GM23338 (cell line): ENCODE data around the gene MBD5. TPM values are rescaled to one million over a fixed set of nuclear protein-coding genes. Genes with fewer than 3 reads are reported as not detected.

Source experiments
- ATAC-seq: fragments of 200-7000 bp; cut with Tn5 transposase; 3 replicates; pipeline ENCODE4 v1.9.1; 2020
- DNase-seq: peaks from one replicate; pipeline ENCODE4 v3.0.0-alpha.2; 2015; ENCODE audit warnings: low spot score
- H2AFZ ChIP-seq: fragments of 200-600 bp; sonication (generic); 2 replicates; pipeline ENCODE4 v1.8.0; 2016; ENCODE audit warnings: antibody characterized with exemption, mild to moderate bottlenecking, moderate library complexity
- H3F3A ChIP-seq: fragments of 200-600 bp; sonication (generic); replicated peaks from 2 replicates; pipeline ENCODE4 v1.8.0; 2017; ENCODE audit warnings: antibody characterized with exemption, mixed run types, low read depth
- H3K27ac ChIP-seq: fragments of 200-600 bp; sonication (generic); 2 replicates; pipeline ENCODE4 v1.6.1; 2016; ENCODE audit warnings: low read depth
- H3K27me3 ChIP-seq: fragments of 200-600 bp; sonication (generic); 2 replicates; pipeline ENCODE4 v1.8.0; 2016; ENCODE audit warnings: mild to moderate bottlenecking, mixed run types, moderate library complexity; ENCODE audit not compliant: insufficient read depth
- H3K36me3 ChIP-seq: fragments of 200-600 bp; sonication (generic); 2 replicates; pipeline ENCODE4 v1.8.0; 2016; ENCODE audit warnings: mild to moderate bottlenecking; ENCODE audit not compliant: insufficient read depth
- H3K4me1 ChIP-seq: fragments of 200-600 bp; sonication (generic); 2 replicates; pipeline ENCODE4 v1.8.0; 2016; ENCODE audit warnings: mild to moderate bottlenecking, moderate library complexity; ENCODE audit not compliant: insufficient read depth
- H3K4me2 ChIP-seq: fragments of 200-600 bp; sonication (generic); 2 replicates; pipeline ENCODE4 v1.7.1; 2017; ENCODE audit warnings: mixed run types
- H3K4me3 ChIP-seq: fragments of 200-600 bp; sonication (generic); 2 replicates; pipeline ENCODE4 v1.6.1; 2016; ENCODE audit warnings: mixed run types
- H3K79me2 ChIP-seq: fragments of 200-600 bp; sonication (generic); replicated peaks from 2 replicates; pipeline ENCODE4 v1.8.0; 2017; ENCODE audit warnings: mild to moderate bottlenecking; ENCODE audit not compliant: insufficient read depth
- H3K9me2 ChIP-seq: fragments of 200-600 bp; sonication (generic); 2 replicates; pipeline ENCODE4 v1.8.0; 2017; ENCODE audit not compliant: insufficient read depth
- H4K20me1 ChIP-seq: fragments of 200-600 bp; sonication (generic); replicated peaks from 2 replicates; pipeline ENCODE4 v1.8.0; 2017; ENCODE audit warnings: mild to moderate bottlenecking; ENCODE audit not compliant: insufficient read depth
- H3K27ac Mint-ChIP-seq: 2 replicates; pipeline ENCODE4 v1.8.0; 2020; ENCODE audit warnings: inconsistent platforms, mild to moderate bottlenecking, moderate library complexity, mixed read lengths
- H3K27me3 Mint-ChIP-seq: 3 replicates; pipeline ENCODE4 v1.8.0; 2022; ENCODE audit warnings: low read depth, mild to moderate bottlenecking, moderate library complexity, mixed read lengths, inconsistent platforms; ENCODE audit not compliant: insufficient read depth, poor library complexity
- H3K36me3 Mint-ChIP-seq: 3 replicates; pipeline ENCODE4 v1.8.0; 2021; ENCODE audit warnings: low read depth, mild to moderate bottlenecking, inconsistent platforms, moderate library complexity, mixed read lengths
- H3K4me1 Mint-ChIP-seq: 3 replicates; pipeline ENCODE4 v1.8.0; 2020; ENCODE audit warnings: mild to moderate bottlenecking, inconsistent platforms, mixed read lengths
- H3K4me3 Mint-ChIP-seq: 3 replicates; pipeline ENCODE4 v1.8.0; 2021; ENCODE audit warnings: moderate library complexity, mild to moderate bottlenecking, inconsistent platforms, mixed read lengths
- H3K9me3 Mint-ChIP-seq: 3 replicates; pipeline ENCODE4 v1.8.0; 2020; ENCODE audit warnings: moderate library complexity, mild to moderate bottlenecking, inconsistent platforms, mixed read lengths
- EZH2phosphoT487 ChIP-seq: fragments of 200-600 bp; sonication (generic); IDR thresholded peaks from one replicate; pipeline ENCODE4 v1.8.1; 2018; ENCODE audit warnings: antibody characterized with exemption; ENCODE audit not compliant: unreplicated experiment
- ZNF331 ChIP-seq: fragments of 250-450 bp; sonication (Bioruptor Pico); IDR thresholded peaks from 2 replicates; pipeline ENCODE4 v1.5.0; 2020; ENCODE audit warnings: low read depth, mild to moderate bottlenecking, moderate library complexity
- polyA plus RNA-seq: library from polyadenylated mRNA; unstranded; fragments of >200 nt; fragmentation: Nextera tagmentation; extraction: Ambion mirVana; gene quantifications from 2 replicates; pipeline ENCODE4 v1.2.1, GENCODE V29; 2016
- total RNA-seq: library from RNA; depleted of rRNA; stranded (reverse); fragments of >200 nt; shearing (Covaris generic); gene quantifications from 2 replicates; pipeline ENCODE4 v1.2.3, GENCODE V29; 2014
- TF ChIP-seq, protein P1 (sequence below): IDR thresholded peaks from 2 replicates; pipeline ENCODE4 v1.6.1; 2016; ENCODE audit warnings: antibody characterized with exemption
- TF ChIP-seq, protein P2 (sequence below), 2 experiments: fragments of 200-600 bp in 1 of 2; sonication (generic) in 1 of 2; conservative IDR thresholded peaks; 2 replicates each; pipeline versions ENCODE4 v1.5.1 to v1.6.1; 2016 to 2017; ENCODE audit warnings: antibody characterized with exemption in 2 of 2, low read depth in 2 of 2, mild to moderate bottlenecking in 2 of 2, moderate library complexity in 1 of 2

The MBD5 gene
- total and polyA plus RNA-seq, 2 experiments from 2014 or later = 16.2 to 23.1 TPM

GRCh38 chr2:148517822-148518221, 496.9 kb downstream of the MBD5 start:
- no peak for TF ChIP-seq EZH2phosphoT487
- no peaks in the 10 kb centered on the region for H3K27me3 ChIP-seq

DNA sequence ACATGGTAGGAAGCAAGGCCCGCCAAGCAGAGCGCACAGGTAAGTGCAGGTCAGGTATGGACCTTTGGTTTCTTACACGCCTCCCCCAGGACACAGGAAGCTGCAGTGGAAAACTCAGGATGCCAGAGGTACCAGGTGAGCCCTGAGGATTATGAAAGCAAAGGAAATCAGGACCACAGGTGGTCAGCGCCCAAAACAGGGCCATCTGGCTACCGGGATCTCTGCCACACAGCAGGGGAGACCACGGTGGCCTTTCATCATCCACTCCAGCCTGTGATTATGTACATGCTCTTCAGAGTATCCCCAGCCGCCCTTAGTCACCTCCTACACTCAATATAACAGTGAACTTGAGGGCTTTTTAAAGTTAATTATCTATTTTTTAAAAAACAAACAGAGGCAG, 498.1 kb downstream of the MBD5 start:
- peak; percentile 57 for ATAC-seq
- no peak overlapping the region for H3K4me3 Mint-ChIP-seq
- H3K79me2 ChIP-seq = no peaks in the 10 kb centered on the region
- peaks cover 29% of the 10 kb centered on the region for H3K4me1 Mint-ChIP-seq
- no peaks in the 10 kb centered on the region for H4K20me1 ChIP-seq
- peak overlapping the region; percentile 76 for H3K27ac Mint-ChIP-seq
- no peaks in the 10 kb centered on the region for H3K27me3 ChIP-seq
- H3K36me3 Mint-ChIP-seq = no peaks in the 10 kb centered on the region
- no peaks in the 10 kb centered on the region for H3K27me3 Mint-ChIP-seq
- H3K4me2 ChIP-seq = peak overlapping the region; percentile 13; the same call in 1 of the 2 replicates
- no peaks in the 10 kb centered on the region for H3F3A ChIP-seq
- H3K4me1 ChIP-seq = peaks cover 10% of the 10 kb centered on the region
- H2AFZ ChIP-seq = no peak overlapping the region
- H3K9me2 ChIP-seq = no peaks in the 10 kb centered on the region
- peak; percentile 54 for DNase-seq
- no peaks in the 10 kb centered on the region for H3K36me3 ChIP-seq
- TF ChIP-seq, protein P1, sequence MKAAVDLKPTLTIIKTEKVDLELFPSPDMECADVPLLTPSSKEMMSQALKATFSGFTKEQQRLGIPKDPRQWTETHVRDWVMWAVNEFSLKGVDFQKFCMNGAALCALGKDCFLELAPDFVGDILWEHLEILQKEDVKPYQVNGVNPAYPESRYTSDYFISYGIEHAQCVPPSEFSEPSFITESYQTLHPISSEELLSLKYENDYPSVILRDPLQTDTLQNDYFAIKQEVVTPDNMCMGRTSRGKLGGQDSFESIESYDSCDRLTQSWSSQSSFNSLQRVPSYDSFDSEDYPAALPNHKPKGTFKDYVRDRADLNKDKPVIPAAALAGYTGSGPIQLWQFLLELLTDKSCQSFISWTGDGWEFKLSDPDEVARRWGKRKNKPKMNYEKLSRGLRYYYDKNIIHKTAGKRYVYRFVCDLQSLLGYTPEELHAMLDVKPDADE = peak; percentile 61; the same call in 1 of the 2 replicates
- TF ChIP-seq ZNF331 (CRISPR knock-in tag) = no peak
- no peak overlapping the region for H3K27ac ChIP-seq
- no peaks in the 10 kb centered on the region for H3K9me3 Mint-ChIP-seq
- H3K4me3 ChIP-seq = no peak overlapping the region

More at GRCh38 chr2:148517822-148518221, 496.9 kb downstream of the MBD5 start:
- Histone ChIP-seq H3F3A (no peaks in the 10 kb centered on the region), H3K36me3 (no peaks in the 10 kb centered on the region), H4K20me1 (no peaks in the 10 kb centered on the region), H3K27ac (no peak overlapping the region), H3K79me2 (no peaks in the 10 kb centered on the region), H3K4me3 (no peak overlapping the region), H3K4me2 (no peak overlapping the region), H3K9me2 (no peaks in the 10 kb centered on the region), H2AFZ (0 out of 2 replicates have a peak overlapping the region, but pooled peaks have one; percentile 16), H3K4me1 (peaks cover 10% of the 10 kb centered on the region)
- DNase-seq (no peak), ATAC-seq (no peak)
- Mint-ChIP-seq H3K4me3 (no peak overlapping the region), H3K9me3 (no peaks in the 10 kb centered on the region), H3K27ac (no peak overlapping the region), H3K36me3 (no peaks in the 10 kb centered on the region), H3K4me1 (peaks cover 21% of the 10 kb centered on the region), H3K27me3 (no peaks in the 10 kb centered on the region)

DNA sequence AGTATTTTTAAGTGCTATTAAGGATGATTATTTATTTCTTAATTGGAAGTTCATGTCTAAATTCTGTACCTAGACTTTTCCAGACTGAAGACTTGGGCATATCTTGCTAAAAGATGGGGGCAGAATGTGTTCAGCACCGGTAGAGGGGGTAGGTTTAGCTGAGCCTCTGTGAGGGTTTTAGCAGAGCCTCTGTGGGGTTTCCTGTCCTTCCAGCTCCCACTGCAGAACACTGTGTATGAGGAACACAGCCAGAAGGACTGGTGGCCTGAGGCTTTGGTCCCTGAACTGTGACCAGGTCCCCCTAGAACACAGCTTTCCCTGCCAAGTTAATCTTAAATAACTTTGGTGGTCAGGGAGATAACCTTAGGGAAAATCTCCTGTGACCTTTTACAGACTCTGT, 500.3 kb downstream of the MBD5 start:
- H3F3A ChIP-seq = no peaks in the 10 kb centered on the region
- H3K27ac Mint-ChIP-seq = no peak overlapping the region
- no peaks in the 10 kb centered on the region for H3K27me3 ChIP-seq
- peaks cover 29% of the 10 kb centered on the region for H3K4me1 Mint-ChIP-seq
- no peak overlapping the region for H3K4me2 ChIP-seq
- H3K4me3 Mint-ChIP-seq = no peak overlapping the region
- no peak for DNase-seq
- no peaks in the 10 kb centered on the region for H3K36me3 Mint-ChIP-seq
- no peaks in the 10 kb centered on the region for H3K79me2 ChIP-seq
- TF ChIP-seq, protein P1 = no peak
- TF ChIP-seq, protein P2, sequence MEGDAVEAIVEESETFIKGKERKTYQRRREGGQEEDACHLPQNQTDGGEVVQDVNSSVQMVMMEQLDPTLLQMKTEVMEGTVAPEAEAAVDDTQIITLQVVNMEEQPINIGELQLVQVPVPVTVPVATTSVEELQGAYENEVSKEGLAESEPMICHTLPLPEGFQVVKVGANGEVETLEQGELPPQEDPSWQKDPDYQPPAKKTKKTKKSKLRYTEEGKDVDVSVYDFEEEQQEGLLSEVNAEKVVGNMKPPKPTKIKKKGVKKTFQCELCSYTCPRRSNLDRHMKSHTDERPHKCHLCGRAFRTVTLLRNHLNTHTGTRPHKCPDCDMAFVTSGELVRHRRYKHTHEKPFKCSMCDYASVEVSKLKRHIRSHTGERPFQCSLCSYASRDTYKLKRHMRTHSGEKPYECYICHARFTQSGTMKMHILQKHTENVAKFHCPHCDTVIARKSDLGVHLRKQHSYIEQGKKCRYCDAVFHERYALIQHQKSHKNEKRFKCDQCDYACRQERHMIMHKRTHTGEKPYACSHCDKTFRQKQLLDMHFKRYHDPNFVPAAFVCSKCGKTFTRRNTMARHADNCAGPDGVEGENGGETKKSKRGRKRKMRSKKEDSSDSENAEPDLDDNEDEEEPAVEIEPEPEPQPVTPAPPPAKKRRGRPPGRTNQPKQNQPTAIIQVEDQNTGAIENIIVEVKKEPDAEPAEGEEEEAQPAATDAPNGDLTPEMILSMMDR (conservative IDR thresholded peaks at IDR 0.05; ENCODE audit: low read depth in 2 of 2) = peak in 1 of 2 experiments; percentile 9; a peak in 1 of 4 replicates
- H4K20me1 ChIP-seq = no peaks in the 10 kb centered on the region
- H3K27me3 Mint-ChIP-seq = no peaks in the 10 kb centered on the region
- no peak overlapping the region for H3K4me3 ChIP-seq
- no peak overlapping the region for H3K27ac ChIP-seq
- ATAC-seq = no peak
- no peak overlapping the region for H2AFZ ChIP-seq
- peaks cover 10% of the 10 kb centered on the region for H3K4me1 ChIP-seq
- no peaks in the 10 kb centered on the region for H3K9me3 Mint-ChIP-seq
- H3K9me2 ChIP-seq = 0 out of 2 replicates have a peak, but pooled peaks cover 2% of the 10 kb centered on the region
- no peaks in the 10 kb centered on the region for H3K36me3 ChIP-seq
